GM12874 (cell line): Measurements from ENCODE around the gene KCTD1.

ENCODE experiments used
- TF ChIP-seq, protein P1 (sequence below): IDR thresholded peaks from 2 replicates; pipeline ENCODE4 v1.5.1; 2011; ENCODE audit warnings: low read depth, mild to moderate bottlenecking, control low read depth, low read length, moderate library complexity; ENCODE audit not compliant: insufficient read depth

KCTD1 gene

DNA sequence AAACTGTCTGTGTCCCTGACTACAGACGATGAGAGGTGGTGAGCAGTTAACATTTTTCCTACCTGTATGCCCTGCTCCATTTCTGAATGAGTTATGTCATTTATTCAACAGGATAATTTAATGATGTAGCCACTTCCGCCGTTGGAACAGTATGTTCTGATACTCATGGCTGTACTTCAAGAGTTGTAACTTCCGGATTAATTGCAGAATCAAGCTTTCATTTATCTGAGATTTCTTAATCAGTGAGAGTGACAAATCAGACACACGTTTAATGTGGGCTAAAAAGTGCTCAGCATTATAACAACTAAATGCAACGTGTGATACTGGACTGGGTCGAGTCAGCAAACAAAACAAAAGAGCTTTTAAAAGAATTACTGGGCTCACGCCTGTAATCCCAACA is 107.7 kb downstream of the KCTD1 start:
- TF ChIP-seq, protein P1, sequence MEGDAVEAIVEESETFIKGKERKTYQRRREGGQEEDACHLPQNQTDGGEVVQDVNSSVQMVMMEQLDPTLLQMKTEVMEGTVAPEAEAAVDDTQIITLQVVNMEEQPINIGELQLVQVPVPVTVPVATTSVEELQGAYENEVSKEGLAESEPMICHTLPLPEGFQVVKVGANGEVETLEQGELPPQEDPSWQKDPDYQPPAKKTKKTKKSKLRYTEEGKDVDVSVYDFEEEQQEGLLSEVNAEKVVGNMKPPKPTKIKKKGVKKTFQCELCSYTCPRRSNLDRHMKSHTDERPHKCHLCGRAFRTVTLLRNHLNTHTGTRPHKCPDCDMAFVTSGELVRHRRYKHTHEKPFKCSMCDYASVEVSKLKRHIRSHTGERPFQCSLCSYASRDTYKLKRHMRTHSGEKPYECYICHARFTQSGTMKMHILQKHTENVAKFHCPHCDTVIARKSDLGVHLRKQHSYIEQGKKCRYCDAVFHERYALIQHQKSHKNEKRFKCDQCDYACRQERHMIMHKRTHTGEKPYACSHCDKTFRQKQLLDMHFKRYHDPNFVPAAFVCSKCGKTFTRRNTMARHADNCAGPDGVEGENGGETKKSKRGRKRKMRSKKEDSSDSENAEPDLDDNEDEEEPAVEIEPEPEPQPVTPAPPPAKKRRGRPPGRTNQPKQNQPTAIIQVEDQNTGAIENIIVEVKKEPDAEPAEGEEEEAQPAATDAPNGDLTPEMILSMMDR, result no peak

GRCh38 chr18:26439537-26439936 is 108.8 kb downstream of the KCTD1 start:
- TF ChIP-seq, protein P1, result no peak

DNA sequence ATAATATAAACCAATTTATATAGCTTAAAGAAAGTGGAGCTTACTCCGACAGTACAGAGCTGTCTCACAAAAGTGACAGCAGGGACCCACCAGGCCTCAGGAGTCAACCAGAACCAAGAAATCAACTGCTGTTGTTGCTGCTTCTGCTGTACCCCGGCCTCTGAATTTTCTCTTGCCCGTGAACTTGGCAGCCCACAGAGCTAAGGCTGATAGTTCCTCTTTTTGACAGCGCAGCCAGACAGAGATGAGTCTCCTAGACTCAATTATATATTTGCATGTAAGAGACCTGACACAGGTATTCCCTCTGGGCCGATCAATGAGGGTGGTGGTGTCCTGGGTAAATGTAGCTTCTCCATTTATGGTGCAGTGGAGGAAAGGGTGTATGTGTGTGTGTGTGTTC is 109.4 kb downstream of the KCTD1 start:
- TF ChIP-seq, protein P1, result no peak

GRCh38 chr18:26436176-26437051 is 111.9 kb downstream of the KCTD1 start:
- TF ChIP-seq, protein P1, result no peak

GRCh38 chr18:26435415-26436095 is 112.8 kb downstream of the KCTD1 start:
- TF ChIP-seq, protein P1, result no peak

- TF ChIP-seq, protein P1, result no peak
Observed at GRCh38 chr18:26434887-26435286, 113.5 kb downstream of the KCTD1 start.

DNA sequence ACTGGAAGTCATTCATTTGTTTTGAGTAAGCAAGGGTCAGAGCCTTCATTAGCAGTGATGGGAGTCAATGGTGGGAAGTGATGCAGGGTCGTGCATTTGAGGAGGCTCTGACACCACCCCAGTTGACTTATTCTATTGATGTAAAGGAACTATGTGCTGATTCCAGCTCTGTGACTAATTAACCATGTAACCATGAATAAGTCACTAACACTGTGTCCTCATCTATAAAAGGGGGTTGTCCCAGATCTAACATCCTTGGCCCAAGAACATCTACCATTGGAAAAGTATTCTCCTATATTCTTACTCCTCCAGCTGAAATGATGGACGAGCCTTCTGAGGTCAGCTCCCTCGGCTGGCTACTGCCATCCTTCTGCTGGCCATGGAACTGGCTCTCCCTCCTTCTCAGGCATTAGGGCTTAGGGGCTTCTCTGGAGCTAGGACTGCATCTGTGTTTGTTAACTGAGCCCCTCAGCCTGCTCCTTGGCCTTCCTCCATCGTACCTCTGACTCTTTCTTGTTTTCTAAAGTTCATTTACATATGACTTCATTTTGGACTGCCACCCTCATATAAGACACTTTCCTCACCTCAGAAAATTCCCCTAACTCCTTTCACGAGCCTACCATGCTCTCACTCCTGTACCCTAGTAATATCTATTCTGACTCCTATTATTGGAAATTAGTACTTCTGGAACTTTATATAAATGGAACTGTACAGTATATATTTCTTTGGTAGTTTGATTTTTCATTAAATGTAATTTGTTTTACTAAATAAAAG is 115.5 kb downstream of the KCTD1 start:
- TF ChIP-seq, protein P1, result no peak
